Fibroblast of lung (primary cell): ENCODE results near the gene MKX.

Source experiments
- EZH2 ChIP-seq: IDR thresholded peaks from 2 replicates; pipeline ENCODE4 v1.5.1; 2012; ENCODE audit warnings: low read length, control low read depth, mild to moderate bottlenecking; ENCODE audit errors: missing control alignments
- TF ChIP-seq, protein P1 (sequence below), 2 donors: IDR thresholded peaks in 1 of 2; conservative IDR thresholded peaks in 1 of 2; 1 replicate in 1 of 2; 2 replicates in 1 of 2; pipeline ENCODE4 v1.5.1; 2011 to 2012; ENCODE audit warnings: low read length in 2 of 2, control low read depth in 1 of 2, inconsistent platforms in 1 of 2, low read depth in 1 of 2, mild to moderate bottlenecking in 1 of 2

DNA sequence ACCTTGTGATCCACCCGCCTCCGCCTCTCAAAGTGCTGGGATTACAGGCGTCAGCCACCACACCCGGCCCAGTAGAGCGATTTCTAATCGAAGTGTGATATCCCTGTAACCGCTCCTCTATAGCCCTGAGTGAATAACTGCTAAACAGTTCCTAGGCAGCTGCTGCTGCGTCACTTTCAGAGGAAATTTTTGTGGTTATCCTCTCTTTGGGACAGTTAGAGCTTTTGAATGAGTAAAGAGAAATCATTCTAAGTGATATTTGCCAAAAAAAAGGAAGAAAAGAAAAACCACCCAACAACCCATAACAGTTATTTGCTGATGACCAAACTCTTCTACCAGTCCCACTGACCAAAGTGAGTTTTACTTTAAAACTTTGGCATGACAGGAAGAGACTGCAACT, 59.9 kb downstream of the MKX start:
- TF ChIP-seq, protein P1, sequence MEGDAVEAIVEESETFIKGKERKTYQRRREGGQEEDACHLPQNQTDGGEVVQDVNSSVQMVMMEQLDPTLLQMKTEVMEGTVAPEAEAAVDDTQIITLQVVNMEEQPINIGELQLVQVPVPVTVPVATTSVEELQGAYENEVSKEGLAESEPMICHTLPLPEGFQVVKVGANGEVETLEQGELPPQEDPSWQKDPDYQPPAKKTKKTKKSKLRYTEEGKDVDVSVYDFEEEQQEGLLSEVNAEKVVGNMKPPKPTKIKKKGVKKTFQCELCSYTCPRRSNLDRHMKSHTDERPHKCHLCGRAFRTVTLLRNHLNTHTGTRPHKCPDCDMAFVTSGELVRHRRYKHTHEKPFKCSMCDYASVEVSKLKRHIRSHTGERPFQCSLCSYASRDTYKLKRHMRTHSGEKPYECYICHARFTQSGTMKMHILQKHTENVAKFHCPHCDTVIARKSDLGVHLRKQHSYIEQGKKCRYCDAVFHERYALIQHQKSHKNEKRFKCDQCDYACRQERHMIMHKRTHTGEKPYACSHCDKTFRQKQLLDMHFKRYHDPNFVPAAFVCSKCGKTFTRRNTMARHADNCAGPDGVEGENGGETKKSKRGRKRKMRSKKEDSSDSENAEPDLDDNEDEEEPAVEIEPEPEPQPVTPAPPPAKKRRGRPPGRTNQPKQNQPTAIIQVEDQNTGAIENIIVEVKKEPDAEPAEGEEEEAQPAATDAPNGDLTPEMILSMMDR (conservative IDR thresholded peaks at IDR 0.05 in 1 of 2, IDR thresholded peaks at IDR 0.05 in 1 of 2; ENCODE audit: low read depth in 1 of 2, low read length in 2 of 2): no peak
- no peak for TF ChIP-seq EZH2
